Fibroblast of mammary gland (primary cell): ENCODE data around the gene BAZ1B.
"Not testable (repeated sequence)": the region's sequence is repeated elsewhere in the genome, so short reads cannot be mapped to it uniquely, and the experiment has no call there.

Source experiments
- DNase-seq: peaks from one replicate; pipeline ENCODE4 v3.0.0-alpha.2; 2010; ENCODE audit warnings: low read depth
- H3K4me3 ChIP-seq: 2 replicates; pipeline ENCODE4 v1.5.1; 2011; ENCODE audit warnings: low read depth, mild to moderate bottlenecking, low read length, moderate library complexity; ENCODE audit not compliant: control insufficient read depth
- TF ChIP-seq, protein P1 (sequence below): conservative IDR thresholded peaks from 2 replicates; pipeline ENCODE4 v1.5.1; 2011; ENCODE audit warnings: low read depth, low read length, inconsistent platforms; ENCODE audit not compliant: control insufficient read depth, insufficient read depth

The BAZ1B gene

DNA sequence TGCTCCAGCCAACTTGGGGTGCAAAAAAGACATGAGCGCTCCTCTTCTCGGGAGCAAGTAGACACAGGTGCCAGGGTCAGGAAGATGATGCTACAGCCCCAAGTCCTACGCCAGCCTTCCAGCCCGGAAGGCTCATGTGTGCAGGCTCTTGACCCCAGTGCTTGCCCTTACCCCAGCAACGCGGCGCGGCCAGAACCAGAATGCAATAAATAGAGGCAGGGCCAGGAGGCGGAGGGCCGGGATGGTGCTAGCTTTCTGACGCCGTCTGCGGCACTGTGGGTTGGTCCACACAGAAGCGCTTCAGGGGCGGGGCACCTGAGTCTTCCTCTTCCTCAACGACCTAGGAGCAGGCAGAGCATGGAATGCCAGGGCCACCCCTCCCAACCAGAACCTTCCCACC, 15.0 kb upstream of the BAZ1B start:
- no peak overlapping the region for H3K4me3 ChIP-seq
- TF ChIP-seq, protein P1, sequence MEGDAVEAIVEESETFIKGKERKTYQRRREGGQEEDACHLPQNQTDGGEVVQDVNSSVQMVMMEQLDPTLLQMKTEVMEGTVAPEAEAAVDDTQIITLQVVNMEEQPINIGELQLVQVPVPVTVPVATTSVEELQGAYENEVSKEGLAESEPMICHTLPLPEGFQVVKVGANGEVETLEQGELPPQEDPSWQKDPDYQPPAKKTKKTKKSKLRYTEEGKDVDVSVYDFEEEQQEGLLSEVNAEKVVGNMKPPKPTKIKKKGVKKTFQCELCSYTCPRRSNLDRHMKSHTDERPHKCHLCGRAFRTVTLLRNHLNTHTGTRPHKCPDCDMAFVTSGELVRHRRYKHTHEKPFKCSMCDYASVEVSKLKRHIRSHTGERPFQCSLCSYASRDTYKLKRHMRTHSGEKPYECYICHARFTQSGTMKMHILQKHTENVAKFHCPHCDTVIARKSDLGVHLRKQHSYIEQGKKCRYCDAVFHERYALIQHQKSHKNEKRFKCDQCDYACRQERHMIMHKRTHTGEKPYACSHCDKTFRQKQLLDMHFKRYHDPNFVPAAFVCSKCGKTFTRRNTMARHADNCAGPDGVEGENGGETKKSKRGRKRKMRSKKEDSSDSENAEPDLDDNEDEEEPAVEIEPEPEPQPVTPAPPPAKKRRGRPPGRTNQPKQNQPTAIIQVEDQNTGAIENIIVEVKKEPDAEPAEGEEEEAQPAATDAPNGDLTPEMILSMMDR, result no peak
- no peak for DNase-seq

DNA sequence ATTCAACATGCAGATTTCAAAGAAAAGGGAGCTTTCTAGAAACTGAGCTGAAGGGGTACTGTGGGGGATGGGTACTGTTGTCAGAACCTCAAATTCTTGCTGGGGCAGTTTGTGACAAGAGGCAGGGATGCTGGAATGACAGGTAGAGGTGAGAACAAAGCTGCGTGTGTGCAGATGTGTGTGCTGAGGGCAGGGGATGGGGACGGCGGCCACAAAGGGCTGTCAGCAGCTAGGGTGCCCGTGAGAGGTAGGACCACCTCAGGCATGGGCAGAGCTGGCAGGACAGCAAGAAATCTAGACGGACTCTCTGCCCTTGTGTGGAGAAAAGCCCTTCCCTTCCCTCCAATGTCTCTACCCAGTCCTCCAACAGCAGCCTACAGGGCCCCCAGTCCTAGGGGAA, 14.4 kb upstream of the BAZ1B start:
- TF ChIP-seq, protein P1, result no peak
- no peak overlapping the region for H3K4me3 ChIP-seq
- DNase-seq, result no peak

DNA sequence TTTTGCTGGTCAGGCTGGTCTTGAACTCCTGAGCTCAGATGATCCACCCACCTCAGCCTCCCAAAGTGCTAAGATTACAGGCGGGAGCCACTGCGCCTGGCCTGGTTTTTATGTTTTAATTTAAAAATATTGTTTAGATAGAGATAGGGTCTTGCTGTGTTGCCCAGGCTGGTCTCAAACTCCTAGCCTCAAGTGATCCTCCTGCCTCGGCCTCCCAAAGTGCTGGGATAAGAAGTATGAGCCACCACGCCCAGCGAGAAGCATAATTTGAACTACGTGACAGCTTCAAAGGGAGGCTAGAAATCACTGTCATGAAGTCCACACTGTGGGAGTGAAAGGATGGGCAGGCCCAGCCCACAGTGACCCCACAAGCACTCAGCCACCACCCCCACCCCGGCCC, 13.8 kb upstream of the BAZ1B start:
- H3K4me3 ChIP-seq, DNase-seq: not testable (repeated sequence)

DNA sequence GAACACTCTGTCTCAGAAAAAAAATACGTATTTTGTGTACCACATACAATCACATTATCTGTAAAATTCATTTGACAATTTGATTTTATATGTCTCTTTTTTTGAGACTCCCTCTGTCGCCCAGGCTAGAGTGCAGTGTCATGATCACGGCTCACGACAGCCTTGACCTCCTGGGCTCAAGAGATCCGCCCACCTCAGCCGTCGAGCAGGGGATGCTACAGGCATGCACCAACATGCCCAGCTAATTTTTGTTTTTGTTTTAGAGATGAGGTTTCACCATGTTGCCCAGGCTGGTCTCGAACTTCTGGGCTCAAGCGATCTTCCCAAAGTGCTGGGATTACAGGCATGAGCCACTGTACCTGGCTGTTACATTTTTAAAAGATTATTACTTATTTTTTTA, 11.6 kb upstream of the BAZ1B start:
- TF ChIP-seq, protein P1, result no peak
- no peak overlapping the region for H3K4me3 ChIP-seq
- DNase-seq, result no peak

DNA sequence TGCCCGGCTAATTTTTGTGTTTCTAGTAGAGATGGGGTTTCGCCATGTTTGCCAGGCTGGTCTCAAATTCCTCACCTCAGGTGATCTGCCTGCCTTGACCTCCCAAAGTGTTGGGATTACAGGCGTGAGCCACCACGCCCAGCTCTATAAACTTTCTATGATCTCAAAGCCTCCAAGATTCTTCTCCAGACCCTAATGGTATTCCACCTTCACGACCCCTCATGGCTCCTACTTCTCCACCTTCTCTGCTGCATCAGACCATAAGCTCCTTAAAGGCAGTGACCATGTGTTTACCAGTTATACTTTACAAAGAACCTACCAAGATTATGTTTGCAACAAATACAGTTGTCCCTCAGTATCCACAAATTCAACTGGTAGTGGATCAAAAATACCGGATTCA, 10.1 kb upstream of the BAZ1B start:
- no peak overlapping the region for H3K4me3 ChIP-seq
- DNase-seq, result no peak
- TF ChIP-seq, protein P1, result no peak

DNA sequence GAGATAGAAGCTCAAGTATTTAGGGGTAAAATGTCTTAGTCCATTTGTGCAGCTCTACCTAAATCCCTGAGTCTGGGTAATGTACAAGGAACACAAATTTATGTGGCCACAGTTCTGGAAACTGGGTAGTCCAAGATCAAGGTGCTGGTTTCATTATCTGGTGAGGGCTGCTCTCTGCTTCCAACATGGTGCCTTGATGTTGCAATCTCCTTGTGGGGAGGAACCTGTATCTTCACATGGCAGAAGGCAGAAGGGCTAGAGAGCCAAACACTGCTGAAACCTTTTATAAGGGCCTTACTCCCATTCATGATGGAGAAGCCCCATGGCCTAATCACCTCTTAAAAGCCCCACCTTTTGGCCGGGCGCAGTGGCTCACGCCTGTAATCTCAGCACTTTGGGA, 8.7 kb upstream of the BAZ1B start:
- no peak overlapping the region for H3K4me3 ChIP-seq
- DNase-seq, result no peak
- TF ChIP-seq, protein P1, result no peak

DNA sequence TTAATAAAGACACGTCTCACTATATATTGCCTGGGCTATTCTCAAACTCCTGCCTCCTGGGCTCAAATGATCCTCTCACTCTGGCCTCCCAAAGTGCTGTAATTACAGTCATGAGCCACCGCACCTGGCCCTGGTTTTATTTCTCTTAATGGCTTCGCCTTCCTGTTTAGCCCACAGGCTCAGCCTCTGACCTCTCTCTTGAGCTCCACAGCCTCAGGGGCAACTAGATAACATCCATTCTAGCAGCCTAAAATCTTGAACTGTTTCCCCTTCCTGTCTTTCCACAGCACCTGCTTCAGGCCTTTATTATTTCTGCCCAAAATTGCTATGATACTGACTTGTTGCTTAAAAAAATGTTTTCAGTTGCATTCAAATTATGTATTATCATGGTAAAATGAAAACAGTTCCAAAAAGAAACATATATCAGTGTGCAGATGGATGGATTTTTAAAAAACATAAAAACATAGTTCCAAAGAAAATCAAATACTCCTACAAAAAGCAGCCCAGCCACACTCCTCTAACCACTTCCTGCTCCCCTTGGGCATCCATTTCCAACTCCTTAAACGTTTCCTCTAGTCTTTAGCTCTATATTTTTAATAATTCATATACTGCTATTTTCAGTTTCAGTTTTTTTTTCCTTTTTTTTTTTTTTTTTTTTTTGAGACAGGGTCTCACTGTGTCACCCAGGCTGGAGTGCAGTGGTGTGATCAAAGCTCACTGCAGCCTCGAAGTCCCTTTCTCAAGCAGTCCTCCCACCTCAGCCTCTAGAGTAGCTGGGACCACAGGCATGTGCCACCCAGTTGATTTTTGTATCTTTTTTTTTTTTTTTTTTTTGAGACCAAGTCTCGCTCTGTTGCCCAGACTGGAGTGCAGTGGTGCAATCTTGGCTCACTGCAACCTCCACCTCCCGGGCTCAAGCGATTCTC, 5.1 kb upstream of the BAZ1B start:
- DNase-seq, result no peak
- no peak overlapping the region for H3K4me3 ChIP-seq
- TF ChIP-seq, protein P1, result no peak

DNA sequence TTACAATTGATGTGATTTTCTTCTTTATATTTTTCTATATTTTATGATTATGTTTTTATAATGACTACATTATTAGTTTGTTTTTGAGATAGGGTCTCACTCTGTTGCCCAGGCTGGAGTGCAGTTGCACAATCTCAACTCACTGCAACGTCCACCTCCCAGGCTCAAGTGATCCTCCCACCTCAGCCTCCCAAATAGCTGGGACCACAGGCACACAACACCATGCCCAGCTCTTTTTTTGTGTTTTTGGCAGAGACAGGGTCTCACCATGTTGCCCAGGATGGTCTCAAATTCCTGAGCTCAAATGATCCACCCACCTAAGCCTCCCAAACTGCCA, 4.0 kb upstream of the BAZ1B start:
- not testable (repeated sequence) for H3K4me3 ChIP-seq, DNase-seq
